GM12878 (cell line): ENCODE measurements around the gene LYPLAL1. TPM values are rescaled to one million over a fixed set of nuclear protein-coding genes. Genes with fewer than 3 reads are reported as not detected.

Source experiments
- E4F1 ChIP-seq: fragments of 450-650 bp; IDR thresholded peaks from 2 replicates; pipeline ENCODE4 v1.6.1; 2018; ENCODE audit warnings: borderline replicate concordance, mild to moderate bottlenecking; ENCODE audit not compliant: partially characterized antibody
- FOS ChIP-seq: IDR thresholded peaks from 3 replicates; pipeline ENCODE4 v1.6.1; 2011; ENCODE audit warnings: borderline replicate concordance; ENCODE audit not compliant: insufficient read length; ENCODE audit errors: extremely low read depth
- FOXM1 ChIP-seq: IDR thresholded peaks from 2 replicates; pipeline ENCODE4 v1.6.1; 2012; ENCODE audit warnings: low read depth, mild to moderate bottlenecking, inconsistent platforms, low read length, moderate library complexity
- HDGF ChIP-seq: fragments of 450-650 bp; IDR thresholded peaks from 2 replicates; pipeline ENCODE4 v1.6.1; 2016; ENCODE audit warnings: antibody characterized with exemption
- IRF5 ChIP-seq: fragments of 450-650 bp; IDR thresholded peaks from 2 replicates; pipeline ENCODE4 v1.6.1; 2017; ENCODE audit warnings: borderline replicate concordance
- MAX ChIP-seq: IDR thresholded peaks from 2 replicates; pipeline ENCODE4 v1.6.1; 2012; ENCODE audit warnings: low read depth, low read length, improper control_type of control experiment
- NBN ChIP-seq: fragments of 450-650 bp; IDR thresholded peaks from 2 replicates; pipeline ENCODE4 v1.6.1; 2016
- NR2F1 ChIP-seq: fragments of 450-650 bp; conservative IDR thresholded peaks from 2 replicates; pipeline ENCODE4 v1.6.1; 2017; ENCODE audit warnings: mild to moderate bottlenecking
- YY1 ChIP-seq: IDR thresholded peaks from 2 replicates; pipeline ENCODE4 v1.6.1; 2011; ENCODE audit warnings: low read depth, mild to moderate bottlenecking, low read length
- ZNF24 ChIP-seq: fragments of 450-650 bp; IDR thresholded peaks from 2 replicates; pipeline ENCODE4 v1.6.1; 2017; ENCODE audit warnings: antibody characterized with exemption, mild to moderate bottlenecking
- polyA plus RNA-seq, 11 experiments: library from polyadenylated mRNA; depleted of rRNA in 4 of 11; unstranded in 6 of 11; stranded (reverse) in 5 of 11; fragments of >200 nt; fragmentation: Nextera tagmentation in 4 of 11; fragmentation: Illumina TruSeq in 1 of 11; extraction: Ambion mirVana in 4 of 11; extraction: Trizol in 1 of 11; gene quantifications; 1 replicate in 1 of 11; 2 replicates in 10 of 11; pipeline versions ENCODE4 v1.2.1 to v1.2.3, GENCODE V29; 2011 to 2016; ENCODE audit warnings: inconsistent platforms in 2 of 11, missing spikeins in 2 of 11, low read depth in 1 of 11
- total RNA-seq, 4 experiments: library from RNA; depleted of rRNA in 3 of 4; stranded (reverse); fragments of >200 nt in 3 of 4; fragmentation: Illumina TruSeq in 1 of 4; extraction: Trizol in 1 of 4; gene quantifications; 2 replicates each; pipeline versions ENCODE4 v1.2.1 to v1.2.3, GENCODE V29; 2013 to 2021

The LYPLAL1 gene
- total and polyA plus RNA-seq, 10 of the 15 experiments (the other 5 are each of a cell fraction or from before 2014, with no cell fraction given) = 19.4 to 112 (median 40.5) TPM

GRCh38 chr1:219201656-219202055 is 28.0 kb downstream of the LYPLAL1 start (continued):
- TF ChIP-seq HDGF (no peak), FOS (no peak), FOXM1 (no peak), E4F1 (no peak), IRF5 (no peak), MAX (no peak), YY1 (no peak), NR2F1 (no peak), ZNF24 (no peak), NBN (no peak)
